K562 (cell line): ENCODE measurements around the gene GABARAP. TPM values are rescaled to one million over a fixed set of nuclear protein-coding genes. Genes with fewer than 3 reads are reported as not detected.

Experiments used
- CREM ChIP-seq: IDR thresholded peaks from 2 replicates; pipeline ENCODE4 v1.6.1; 2014; ENCODE audit warnings: antibody characterized with exemption, low read depth
- HSF4 ChIP-seq: fragments of 250-450 bp; sonication (Bioruptor Pico); IDR thresholded peaks from 2 replicates; pipeline ENCODE4 v2.1.2; 2022; ENCODE audit warnings: mild to moderate bottlenecking, moderate library complexity, borderline replicate concordance
- JUN ChIP-seq, 2 experiments: sonication (generic) in 1 of 2; formaldehyde crosslinking in 1 of 2; IDR thresholded peaks; 2 replicates each; pipeline versions ENCODE4 v1.6.1 to v1.8.0; 2012 to 2022; ENCODE audit warnings: borderline replicate concordance in 2 of 2, mild to moderate bottlenecking in 2 of 2, improper control_type of control experiment in 1 of 2, low read depth in 1 of 2, low read length in 1 of 2, missing genetic modification reagents in 1 of 2
- JUND ChIP-seq, 2 experiments: IDR thresholded peaks; 2 replicates in 1 of 2; 3 replicates in 1 of 2; pipeline ENCODE4 v1.6.1; 2011; ENCODE audit warnings: borderline replicate concordance in 2 of 2, low read depth in 2 of 2, low read length in 2 of 2, improper control_type of control experiment in 1 of 2, missing biosample characterization in 1 of 2, missing genetic modification characterization in 1 of 2, missing genetic modification reagents in 1 of 2
- NR2C2 ChIP-seq, 2 experiments: fragments of 200-800 bp in 1 of 2; sonication (Bioruptor generic) in 1 of 2; sonication (generic) in 1 of 2; formaldehyde crosslinking in 1 of 2; IDR thresholded peaks; 2 replicates each; pipeline versions ENCODE4 v1.6.1 to v1.8.0; 2016 to 2022; ENCODE audit warnings: mild to moderate bottlenecking in 1 of 2, missing compliant biosample characterization in 1 of 2, missing genetic modification characterization in 1 of 2, missing genetic modification reagents in 1 of 2
- REST ChIP-seq, 2 experiments: fragments of 450-650 bp; formaldehyde crosslinking in 1 of 2; IDR thresholded peaks; 2 replicates each; pipeline versions ENCODE4 v1.4.0 to v1.6.1; 2014 to 2020; ENCODE audit warnings: mild to moderate bottlenecking in 2 of 2, borderline replicate concordance in 1 of 2, low read depth in 1 of 2
- SMARCE1 ChIP-seq: fragments of 450-650 bp; IDR thresholded peaks from 2 replicates; pipeline ENCODE4 v1.7.1; 2016; ENCODE audit warnings: mild to moderate bottlenecking
- SNIP1 ChIP-seq: fragments of 450-650 bp; IDR thresholded peaks from 2 replicates; pipeline ENCODE4 v1.7.1; 2017; ENCODE audit warnings: low read depth, mild to moderate bottlenecking
- TEAD4 ChIP-seq, 2 experiments: sonication (generic) in 1 of 2; formaldehyde crosslinking in 1 of 2; IDR thresholded peaks; 2 replicates each; pipeline versions ENCODE4 v1.6.1 to v1.8.0; 2012 to 2022; ENCODE audit warnings: borderline replicate concordance in 1 of 2, inconsistent platforms in 1 of 2, low read length in 1 of 2, mild to moderate bottlenecking in 1 of 2, missing genetic modification reagents in 1 of 2
- ZNF143 ChIP-seq: sonication (generic); formaldehyde crosslinking; IDR thresholded peaks from 2 replicates; pipeline ENCODE4 v1.9.0; 2022; ENCODE audit warnings: mild to moderate bottlenecking, missing genetic modification reagents
- polyA plus RNA-seq, 8 experiments: library from polyadenylated mRNA; depleted of rRNA in 4 of 8; stranded (reverse) in 5 of 8; unstranded in 3 of 8; fragments of >200 nt; fragmentation: Nextera tagmentation in 2 of 8; fragmentation: Illumina TruSeq in 1 of 8; extraction: Ambion mirVana in 2 of 8; extraction: Trizol in 1 of 8; gene quantifications; 2 replicates each; pipeline versions ENCODE4 v1.2.1 to v1.2.3, GENCODE V29; 2011 to 2014; ENCODE audit warnings: inconsistent platforms in 1 of 8, missing spikeins in 1 of 8
- total RNA-seq, 7 experiments: library from RNA; depleted of rRNA in 6 of 7; stranded (reverse); fragments of >200 nt in 6 of 7; fragmentation: Illumina TruSeq in 2 of 7; extraction: Trizol in 2 of 7; gene quantifications; 2 replicates each; pipeline versions ENCODE4 v1.2.1 to v1.2.3, GENCODE V29; 2011 to 2021; ENCODE audit warnings: low replicate concordance in 1 of 7
- TF ChIP-seq, protein P1 (sequence below), 3 experiments: IDR thresholded peaks in 2 of 3; conservative IDR thresholded peaks in 1 of 3; 2 replicates each; pipeline ENCODE4 v1.5.1; 2011 to 2012; ENCODE audit warnings: low read length in 3 of 3, mild to moderate bottlenecking in 3 of 3, control low read depth in 2 of 3, improper control_type of control experiment in 1 of 3, inconsistent platforms in 1 of 3, low read depth in 1 of 3, mixed read lengths in 1 of 3, moderate library complexity in 1 of 3; ENCODE audit not compliant: insufficient read depth in 2 of 3

Gene GABARAP
- total and polyA plus RNA-seq, 9 of the 15 experiments (the other 6 are each of a cell fraction or from before 2014, with no cell fraction given) = 47.5 to 373 (median 152) TPM

DNA sequence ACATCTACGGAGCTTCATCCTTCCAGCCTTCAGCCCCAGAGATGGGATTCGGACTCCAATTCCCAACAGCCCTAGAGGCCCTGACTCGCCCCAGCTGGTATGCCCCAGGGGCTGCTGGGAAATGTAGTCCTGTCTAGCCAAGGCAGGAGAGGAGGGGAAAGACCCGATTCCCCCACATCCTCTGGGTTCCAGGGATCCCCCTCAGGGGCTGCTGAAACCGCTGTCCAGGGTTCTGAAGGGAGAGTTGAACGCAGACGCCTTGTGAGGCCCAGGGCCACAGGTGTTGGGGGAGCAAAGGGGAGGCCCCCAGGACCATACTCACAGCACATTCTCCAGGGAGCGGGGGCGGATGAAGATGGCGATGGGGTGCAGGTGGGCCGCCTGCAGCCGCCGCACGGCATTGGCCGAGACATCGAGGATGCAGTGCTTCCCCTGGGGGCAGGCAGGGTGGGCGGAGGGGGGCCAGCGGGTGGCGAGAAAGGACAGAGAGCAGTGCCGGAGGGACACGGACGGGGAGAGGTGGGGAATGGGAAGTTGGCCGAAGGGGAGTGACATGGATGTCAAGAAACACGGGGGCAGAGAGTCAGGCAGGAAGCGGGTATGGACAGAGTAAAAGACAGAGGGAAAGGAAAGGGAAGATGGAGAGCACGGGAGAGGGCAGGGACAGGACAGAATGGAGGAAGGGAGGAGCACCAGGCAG lies 50.5 kb downstream of the GABARAP start (continued):
- TF ChIP-seq REST (IDR thresholded peaks at IDR 0.05; ENCODE audit: borderline replicate concordance) (peak; percentile 81), REST (CRISPR knock-in tag; IDR thresholded peaks at IDR 0.05; ENCODE audit: low read depth) (no peak), HSF4 (CRISPR knock-in tag) (no peak), ZNF143 (CRISPR knock-in tag) (peak; percentile 86), SNIP1 (no peak), CREM (peak; percentile 78), NR2C2 (CRISPR knock-in tag; IDR thresholded peaks at IDR 0.05) (no peak), NR2C2 (tag; IDR thresholded peaks at IDR 0.05) (peak; percentile 61; the same call in 1 of the 2 replicates), TEAD4 (IDR thresholded peaks at IDR 0.05; ENCODE audit: low read length) (peak; percentile 28; the same call in 1 of the 2 replicates), TEAD4 (CRISPR knock-in tag; IDR thresholded peaks at IDR 0.05; ENCODE audit: borderline replicate concordance) (no peak), SMARCE1 (no peak), JUND (IDR thresholded peaks at IDR 0.05; ENCODE audit: borderline replicate concordance, low read depth, low read length) (peak; percentile 85), JUND (tag; IDR thresholded peaks at IDR 0.05; ENCODE audit: borderline replicate concordance, low read depth, low read length) (no peak; the same call in 2 of the 3 replicates), JUN (IDR thresholded peaks at IDR 0.05; ENCODE audit: borderline replicate concordance, low read depth, low read length) (0 out of 2 replicates have a peak, but pooled peaks have one; percentile 29), JUN (CRISPR knock-in tag; IDR thresholded peaks at IDR 0.05; ENCODE audit: borderline replicate concordance) (no peak)
- TF ChIP-seq, protein P1, sequence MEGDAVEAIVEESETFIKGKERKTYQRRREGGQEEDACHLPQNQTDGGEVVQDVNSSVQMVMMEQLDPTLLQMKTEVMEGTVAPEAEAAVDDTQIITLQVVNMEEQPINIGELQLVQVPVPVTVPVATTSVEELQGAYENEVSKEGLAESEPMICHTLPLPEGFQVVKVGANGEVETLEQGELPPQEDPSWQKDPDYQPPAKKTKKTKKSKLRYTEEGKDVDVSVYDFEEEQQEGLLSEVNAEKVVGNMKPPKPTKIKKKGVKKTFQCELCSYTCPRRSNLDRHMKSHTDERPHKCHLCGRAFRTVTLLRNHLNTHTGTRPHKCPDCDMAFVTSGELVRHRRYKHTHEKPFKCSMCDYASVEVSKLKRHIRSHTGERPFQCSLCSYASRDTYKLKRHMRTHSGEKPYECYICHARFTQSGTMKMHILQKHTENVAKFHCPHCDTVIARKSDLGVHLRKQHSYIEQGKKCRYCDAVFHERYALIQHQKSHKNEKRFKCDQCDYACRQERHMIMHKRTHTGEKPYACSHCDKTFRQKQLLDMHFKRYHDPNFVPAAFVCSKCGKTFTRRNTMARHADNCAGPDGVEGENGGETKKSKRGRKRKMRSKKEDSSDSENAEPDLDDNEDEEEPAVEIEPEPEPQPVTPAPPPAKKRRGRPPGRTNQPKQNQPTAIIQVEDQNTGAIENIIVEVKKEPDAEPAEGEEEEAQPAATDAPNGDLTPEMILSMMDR (IDR thresholded peaks at IDR 0.05 in 2 of 3, conservative IDR thresholded peaks at IDR 0.05 in 1 of 3; ENCODE audit: insufficient read depth in 2 of 3, low read depth in 1 of 3, low read length in 3 of 3) = no peak
